HEK293T (cell line): ENCODE results near the gene LOXL4.

Experiments used
- ARNT ChIP-seq: fragments of 450-650 bp; IDR thresholded peaks from 2 replicates; pipeline ENCODE4 v1.6.1; 2017; ENCODE audit warnings: mild to moderate bottlenecking
- ELF4 ChIP-seq: fragments of 450-650 bp; IDR thresholded peaks from 2 replicates; pipeline ENCODE4 v1.6.1; 2017; ENCODE audit warnings: antibody characterized with exemption
- HDGF ChIP-seq: fragments of 450-650 bp; IDR thresholded peaks from 2 replicates; pipeline ENCODE4 v1.6.1; 2017; ENCODE audit warnings: antibody characterized with exemption, borderline replicate concordance
- L3MBTL2 ChIP-seq: fragments of 450-650 bp; conservative IDR thresholded peaks from 2 replicates; pipeline ENCODE4 v1.6.1; 2016; ENCODE audit warnings: mild to moderate bottlenecking
- NFRKB ChIP-seq: fragments of 450-650 bp; IDR thresholded peaks from 2 replicates; pipeline ENCODE4 v1.6.1; 2016; ENCODE audit warnings: mild to moderate bottlenecking, moderate library complexity
- SP1 ChIP-seq: fragments of 450-650 bp; IDR thresholded peaks from 2 replicates; pipeline ENCODE4 v1.6.1; 2017
- SUZ12 ChIP-seq: fragments of 450-650 bp; IDR thresholded peaks from 2 replicates; pipeline ENCODE4 v1.6.1; 2016; ENCODE audit warnings: mild to moderate bottlenecking
- TARDBP ChIP-seq: fragments of 450-650 bp; IDR thresholded peaks from 2 replicates; pipeline ENCODE4 v1.6.1; 2016

DNA sequence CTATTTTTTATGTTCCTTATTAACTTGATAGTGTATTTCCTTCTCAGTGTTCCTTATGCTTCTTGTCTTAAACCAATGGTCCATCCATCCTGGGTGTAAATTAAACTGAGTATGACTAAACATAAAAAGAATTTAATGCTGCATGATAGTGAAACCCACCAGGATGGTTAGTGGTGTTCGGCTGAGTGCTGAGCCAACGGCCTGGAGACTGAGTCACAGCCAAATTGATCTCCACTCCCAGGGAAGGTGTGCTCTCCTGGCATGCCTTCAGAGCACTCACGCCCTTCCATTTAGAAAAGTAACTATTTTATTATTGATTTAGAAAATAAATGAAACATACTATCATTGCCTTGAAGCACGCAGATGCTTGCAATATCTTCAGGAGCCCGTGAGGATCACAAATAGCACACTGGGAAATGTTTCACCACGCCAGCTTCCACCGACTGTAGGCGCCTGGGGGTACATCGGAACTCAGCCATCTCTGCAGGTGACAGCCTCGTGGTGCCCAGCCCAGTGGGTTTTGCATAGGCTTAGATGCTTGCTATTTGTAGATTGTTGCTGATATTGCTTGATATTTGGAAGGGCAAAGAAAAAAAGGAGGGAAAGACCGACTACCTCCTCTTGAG is 40.0 kb upstream of the LOXL4 start:
- TF ChIP-seq NFRKB (no peak), L3MBTL2 (no peak), HDGF (no peak), TARDBP (no peak), SUZ12 (no peak), ELF4 (no peak), ARNT (no peak), SP1 (no peak)
